ENCODE measurements around the gene PLCB3. TPM values are rescaled to one million over a fixed set of nuclear protein-coding genes. Genes with fewer than 3 reads are reported as not detected.
A peak's percentile ranks its signal among the peaks of the same experiment; 100 is the strongest.

The PLCB3 gene
- total RNA-seq, 1 donor from 2014 or later: 17.3 TPM

DNA sequence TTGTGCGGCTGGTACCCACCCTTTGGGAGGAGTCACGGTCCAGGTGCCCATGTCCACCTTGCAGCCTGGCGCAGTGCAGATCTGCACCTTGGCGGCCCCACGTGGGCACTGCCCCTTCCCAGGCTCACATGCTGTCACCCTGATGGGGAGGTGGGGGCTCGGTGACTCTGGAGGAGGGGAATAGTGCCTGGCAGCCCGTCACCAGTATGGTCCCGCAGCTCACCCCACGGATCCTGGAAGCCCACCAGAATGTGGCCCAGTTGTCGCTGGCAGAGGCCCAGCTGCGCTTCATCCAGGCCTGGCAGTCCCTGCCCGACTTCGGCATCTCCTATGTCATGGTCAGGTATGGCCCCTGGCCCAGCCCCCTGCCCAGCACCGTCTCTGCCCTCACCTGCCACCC lies 30.5 kb upstream of the PLCB3 start:
- no peak for DNase-seq (ENCODE audit: low read depth in 2 of 2)

DNA sequence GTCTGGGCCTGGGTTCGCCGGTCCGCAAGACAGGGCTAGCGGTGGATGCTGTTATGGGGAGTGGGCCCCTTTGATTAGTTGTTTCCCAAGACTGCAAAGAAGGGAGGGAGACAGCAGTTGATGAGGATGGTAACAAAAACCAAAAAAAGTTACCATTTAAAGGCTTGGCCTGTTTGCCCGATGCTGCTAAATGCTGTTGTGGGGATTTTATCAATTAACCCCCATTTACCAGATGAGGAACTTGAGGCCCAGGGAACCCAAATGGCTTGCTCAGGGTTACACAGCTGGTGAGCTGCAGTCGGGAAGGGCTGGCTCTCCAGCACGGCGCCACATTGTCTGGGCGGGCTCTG lies 28.7 kb upstream of the PLCB3 start:
- no peak for DNase-seq (ENCODE audit: low read depth in 2 of 2)

DNA sequence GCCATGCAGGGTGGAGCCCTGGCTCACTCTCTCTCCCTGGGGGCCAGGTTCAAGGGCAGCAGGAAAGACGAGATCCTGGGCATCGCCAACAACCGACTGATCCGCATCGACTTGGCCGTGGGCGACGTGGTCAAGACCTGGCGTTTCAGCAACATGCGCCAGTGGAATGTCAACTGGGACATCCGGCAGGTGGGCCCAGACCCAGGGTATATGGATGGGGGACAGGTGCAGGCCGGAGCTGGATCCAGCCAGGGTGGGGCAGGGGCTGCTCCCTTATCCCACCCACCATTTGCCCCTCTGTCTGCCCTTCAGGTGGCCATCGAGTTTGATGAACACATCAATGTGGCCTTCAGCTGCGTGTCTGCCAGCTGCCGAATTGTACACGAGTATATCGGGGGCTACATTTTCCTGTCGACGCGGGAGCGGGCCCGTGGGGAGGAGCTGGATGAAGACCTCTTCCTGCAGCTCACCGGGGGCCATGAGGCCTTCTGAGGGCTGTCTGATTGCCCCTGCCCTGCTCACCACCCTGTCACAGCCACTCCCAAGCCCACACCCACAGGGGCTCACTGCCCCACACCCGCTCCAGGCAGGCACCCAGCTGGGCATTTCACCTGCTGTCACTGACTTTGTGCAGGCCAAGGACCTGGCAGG lies 28.2 kb upstream of the PLCB3 start:
- no peak for DNase-seq (ENCODE audit: low read depth in 2 of 2)

DNA sequence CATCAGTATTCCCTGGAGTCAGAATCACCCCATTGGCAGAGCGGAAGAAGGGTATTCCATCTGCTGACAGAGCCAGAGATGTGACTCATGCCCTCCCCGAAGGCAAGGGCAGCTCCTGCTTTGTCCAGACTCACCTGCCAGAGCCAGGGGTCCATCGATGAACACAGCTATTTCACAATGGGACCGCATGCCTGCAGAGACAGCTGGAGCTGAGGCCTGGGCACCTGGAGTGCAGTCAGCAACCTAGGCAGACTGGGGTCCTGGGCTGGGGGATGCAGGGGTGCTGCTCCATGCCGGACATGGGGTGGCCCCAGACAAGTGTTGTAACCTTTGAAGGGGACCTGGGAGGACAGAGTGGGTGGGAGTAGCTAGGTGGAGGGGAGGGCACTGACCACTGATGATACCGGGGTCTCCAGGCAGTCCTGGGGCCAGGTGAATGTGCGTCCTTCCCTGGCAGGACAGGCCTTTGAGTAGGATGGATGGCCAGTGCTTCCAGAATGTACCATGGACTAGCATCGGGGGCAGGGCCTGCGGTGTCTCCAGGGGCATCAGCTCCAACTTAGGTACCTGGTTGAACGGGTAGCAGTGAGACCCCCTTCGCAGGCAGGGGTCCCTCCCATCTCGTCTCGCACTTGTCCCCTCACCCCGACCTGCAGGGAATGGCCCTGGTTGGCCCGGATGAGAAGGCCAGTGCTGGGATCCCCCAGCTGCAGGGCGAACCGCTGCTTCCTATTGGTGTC lies 27.0 kb upstream of the PLCB3 start:
- DNase-seq (ENCODE audit: low read depth in 2 of 2): no peak

DNA sequence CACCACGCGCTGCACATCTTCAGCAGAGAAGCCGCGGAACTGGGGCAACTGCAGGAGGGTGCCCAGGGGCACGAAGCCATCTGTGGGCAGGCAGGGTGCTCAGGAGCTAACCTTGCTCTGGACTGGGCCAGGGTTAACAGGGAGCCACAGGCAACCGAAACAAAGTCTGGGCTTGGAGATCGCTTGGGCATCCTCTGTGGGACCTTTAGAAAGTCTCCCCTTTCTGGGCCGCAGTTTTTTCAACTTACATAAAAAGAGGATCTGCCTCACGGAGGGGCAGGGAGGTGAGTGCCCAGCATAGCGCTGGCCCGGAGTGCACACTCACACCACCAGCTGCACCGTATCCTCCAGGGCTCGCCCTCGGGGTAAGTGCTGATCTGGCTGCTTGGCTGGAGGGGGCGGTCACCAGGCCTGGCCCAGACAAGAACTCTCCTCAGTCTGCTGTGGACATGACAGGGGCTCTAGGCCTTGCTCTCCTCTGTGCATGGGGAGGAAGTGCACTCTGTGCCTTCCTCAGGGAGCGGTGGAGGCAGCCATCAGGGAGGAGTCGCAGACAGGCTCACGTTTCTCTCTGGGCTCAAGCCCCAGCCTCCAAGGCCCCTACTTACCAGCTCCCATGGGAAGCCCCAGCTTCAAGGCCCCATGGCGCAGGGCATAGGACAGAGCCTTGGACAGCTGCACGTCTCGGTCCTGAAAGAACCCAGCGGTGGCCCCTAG lies 26.3 kb upstream of the PLCB3 start:
- no peak for DNase-seq (ENCODE audit: low read depth in 2 of 2)

DNA sequence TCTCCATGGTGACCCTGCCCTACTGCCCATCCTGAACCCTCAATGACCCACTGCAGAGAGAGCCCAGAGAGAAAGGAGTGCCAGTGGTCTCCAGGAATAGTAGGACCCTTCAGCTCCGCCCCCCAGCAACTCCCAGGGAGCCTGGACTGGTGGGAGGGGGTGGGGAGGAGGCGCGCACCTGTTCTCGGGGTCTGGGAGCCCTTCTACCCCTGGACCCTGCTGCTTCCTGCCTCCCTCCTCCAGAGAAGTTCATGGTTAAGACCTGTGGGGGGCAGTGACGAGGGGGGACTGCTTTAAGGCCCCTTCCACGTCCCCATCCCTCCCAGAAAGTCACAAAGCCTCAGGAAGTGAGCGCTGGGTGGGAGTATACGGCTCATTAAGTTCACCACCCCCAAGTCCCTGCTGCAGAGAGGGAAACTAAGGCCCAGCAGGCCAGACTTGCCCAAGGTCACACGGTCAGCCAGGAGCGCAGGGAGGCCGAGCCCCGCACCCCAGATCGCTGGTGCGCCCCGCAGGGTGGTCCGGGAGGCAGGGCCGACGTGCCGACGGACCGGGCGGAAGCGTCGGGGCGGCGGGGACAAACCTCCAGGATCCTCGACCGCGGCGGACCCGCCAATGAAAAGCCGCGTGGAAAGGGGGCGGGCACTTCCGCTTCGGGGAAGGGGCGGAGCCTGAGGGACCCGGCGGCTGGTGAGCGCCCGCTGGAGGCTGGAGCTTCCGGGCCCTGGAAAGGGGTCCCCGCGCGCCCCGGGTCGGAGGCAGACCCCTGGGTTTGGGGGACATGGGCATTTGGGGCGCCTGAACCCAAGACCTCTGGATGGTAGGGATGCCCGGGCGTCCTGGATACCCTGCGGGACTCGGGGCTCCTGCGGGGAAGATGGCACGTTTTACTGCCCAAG lies 25.5 kb upstream of the PLCB3 start, which contains the start of the genes NUDT22 and TRPT1:
Gene NUDT22, plus strand, starts transcription at position 667 of the 899 bp plus-strand sequence. CDS start 379 bp downstream, outside the sequence.
Gene TRPT1, minus strand, starts transcription at position 579 of the 899 bp plus-strand sequence. Its CDS starts 326 bp downstream, at position 253.
- peak in 1 of 2 donors; percentile 83 for DNase-seq (ENCODE audit: low read depth in 2 of 2)

DNA sequence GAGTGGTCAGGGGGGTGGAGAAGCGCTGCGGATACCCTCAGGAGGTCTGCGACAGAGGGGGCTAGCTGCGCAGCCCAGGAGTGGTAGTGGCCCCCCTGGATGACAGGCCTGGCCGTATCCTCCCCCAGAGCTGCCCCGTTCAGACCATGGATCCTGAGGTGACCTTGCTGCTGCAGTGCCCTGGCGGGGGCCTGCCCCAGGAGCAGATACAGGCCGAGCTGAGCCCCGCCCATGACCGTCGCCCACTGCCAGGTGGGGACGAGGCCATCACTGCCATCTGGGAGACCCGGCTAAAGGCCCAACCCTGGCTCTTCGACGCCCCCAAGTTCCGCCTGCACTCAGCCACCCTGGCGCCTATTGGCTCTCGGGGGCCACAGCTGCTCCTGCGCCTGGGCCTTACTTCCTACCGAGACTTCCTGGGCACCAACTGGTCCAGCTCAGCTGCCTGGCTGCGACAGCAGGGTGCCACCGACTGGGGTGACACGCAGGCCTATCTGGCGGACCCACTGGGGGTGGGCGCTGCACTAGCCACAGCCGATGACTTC lies 24.8 kb upstream of the PLCB3 start:
- DNase-seq (ENCODE audit: low read depth in 2 of 2): no peak

DNA sequence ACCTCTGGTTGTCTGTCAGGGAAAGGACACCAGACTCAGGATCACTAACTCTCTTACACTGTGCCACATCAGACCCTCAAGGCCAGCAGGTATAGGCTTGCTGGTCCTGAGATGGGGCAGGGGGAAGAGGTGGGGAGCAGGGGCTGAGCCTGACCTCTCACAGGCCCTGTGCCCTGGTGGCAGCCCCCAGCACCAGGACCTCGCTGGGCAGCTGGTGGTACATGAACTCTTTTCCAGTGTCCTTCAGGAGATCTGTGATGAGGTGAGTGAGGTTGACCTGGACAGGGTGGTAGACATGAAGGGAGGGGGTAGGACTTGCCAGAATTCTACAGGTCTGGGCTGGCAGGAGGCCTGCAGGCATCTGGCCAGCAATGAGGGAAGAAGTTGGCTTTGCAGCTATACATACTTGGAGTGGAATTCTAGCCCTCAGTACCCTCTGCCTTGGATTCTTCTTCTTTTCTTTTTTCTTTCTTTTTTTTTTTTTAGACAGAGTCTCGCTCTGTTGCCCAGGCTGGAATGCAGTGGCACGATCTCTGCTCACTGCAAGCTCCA lies 23.8 kb upstream of the PLCB3 start:
- no peak for DNase-seq (ENCODE audit: low read depth in 2 of 2)

DNA sequence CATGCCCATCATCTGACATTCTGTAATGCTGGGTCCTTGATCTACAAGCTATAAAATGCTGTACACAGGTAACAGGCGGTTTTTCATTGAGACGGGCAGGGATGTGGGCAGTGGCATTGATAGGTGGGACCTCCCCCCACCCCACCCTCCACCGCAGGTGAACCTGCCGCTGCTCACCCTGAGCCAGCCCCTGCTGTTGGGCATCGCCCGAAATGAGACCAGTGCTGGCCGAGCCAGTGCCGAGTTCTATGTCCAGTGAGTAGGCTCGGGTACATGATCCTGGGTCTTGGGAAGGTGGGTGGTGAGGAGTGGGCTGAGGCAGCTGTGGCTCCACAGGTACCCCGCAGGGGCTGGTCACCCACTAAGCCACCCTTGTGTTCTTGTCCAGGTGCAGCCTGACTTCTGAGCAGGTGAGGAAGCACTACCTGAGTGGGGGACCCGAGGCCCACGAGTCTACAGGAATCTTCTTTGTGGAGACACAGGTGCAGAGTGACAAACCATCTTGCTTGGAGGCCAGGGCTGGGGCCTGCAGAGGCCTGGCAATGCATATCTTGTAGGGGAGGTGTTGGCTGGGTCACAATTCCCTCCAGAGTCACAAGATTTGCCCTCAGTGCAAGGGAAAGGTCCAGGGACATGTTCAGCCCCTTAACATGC lies 22.1 kb upstream of the PLCB3 start:
- no peak for DNase-seq (ENCODE audit: low read depth in 2 of 2)

DNA sequence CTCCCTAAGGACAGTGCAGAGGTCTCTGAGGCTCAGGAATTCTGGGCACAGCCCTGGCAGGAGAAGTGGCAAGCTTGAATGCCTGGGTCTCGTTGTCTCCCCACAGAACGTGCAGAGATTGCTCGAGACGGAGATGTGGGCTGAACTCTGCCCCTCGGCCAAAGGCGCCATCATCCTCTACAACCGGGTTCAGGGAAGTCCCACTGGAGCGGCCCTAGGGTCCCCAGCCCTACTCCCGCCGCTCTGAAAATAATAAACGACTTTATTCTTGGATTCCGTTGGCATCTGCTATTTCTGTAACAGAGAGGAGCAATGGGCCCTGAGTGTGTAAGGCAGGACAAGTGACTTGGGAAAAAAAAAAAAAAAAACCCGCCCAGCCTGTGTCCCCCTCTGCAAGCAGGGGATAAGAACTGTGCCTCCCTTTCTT lies 21.6 kb upstream of the PLCB3 start:
- no peak for DNase-seq (ENCODE audit: low read depth in 2 of 2)

DNA sequence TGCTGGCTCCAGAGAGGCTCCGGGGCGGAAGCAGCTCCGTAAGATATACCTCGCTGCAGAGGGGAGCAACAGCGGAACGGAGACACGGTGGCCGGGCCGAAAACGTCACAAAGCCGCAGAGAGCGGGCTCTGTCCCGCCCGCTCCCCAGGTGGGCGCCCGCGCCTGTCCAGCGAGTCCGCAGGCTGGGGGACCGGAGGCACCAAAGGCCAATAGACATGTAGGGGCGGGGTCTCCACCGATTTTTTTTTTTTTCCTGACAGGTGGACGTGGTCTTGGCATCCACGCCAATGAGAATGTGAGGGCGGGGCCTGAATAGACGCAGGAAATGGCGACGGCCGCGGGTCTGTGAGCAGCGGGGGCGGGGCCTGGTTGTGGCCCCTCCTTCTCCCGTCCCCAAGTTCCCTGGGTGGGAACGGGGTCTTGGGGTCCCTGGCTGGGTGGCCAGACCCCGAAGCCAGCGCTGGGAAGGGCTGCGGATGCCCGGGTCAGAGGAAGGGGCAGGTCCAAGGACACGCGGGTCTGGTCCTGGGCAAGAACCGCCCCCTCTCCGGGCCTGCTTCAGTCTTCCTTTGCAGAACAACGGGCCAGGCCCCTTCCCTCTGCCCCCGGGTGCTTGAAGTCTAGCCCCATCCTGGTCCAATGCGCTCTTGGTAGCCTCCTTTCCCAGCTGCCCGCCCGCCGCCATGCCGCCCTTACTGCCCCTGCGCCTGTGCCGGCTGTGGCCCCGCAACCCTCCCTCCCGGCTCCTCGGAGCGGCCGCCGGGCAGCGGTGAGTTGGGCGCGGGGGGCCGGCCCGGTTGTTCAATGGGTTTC lies 21.0 kb upstream of the PLCB3 start, which contains the start of gene DNAJC4:
Gene DNAJC4, plus strand, starts transcription at position 378 of the 814 bp plus-strand sequence. Its CDS starts 307 bp downstream, at position 685.
- DNase-seq (ENCODE audit: low read depth in 2 of 2): peak; percentile 85 to 96

DNA sequence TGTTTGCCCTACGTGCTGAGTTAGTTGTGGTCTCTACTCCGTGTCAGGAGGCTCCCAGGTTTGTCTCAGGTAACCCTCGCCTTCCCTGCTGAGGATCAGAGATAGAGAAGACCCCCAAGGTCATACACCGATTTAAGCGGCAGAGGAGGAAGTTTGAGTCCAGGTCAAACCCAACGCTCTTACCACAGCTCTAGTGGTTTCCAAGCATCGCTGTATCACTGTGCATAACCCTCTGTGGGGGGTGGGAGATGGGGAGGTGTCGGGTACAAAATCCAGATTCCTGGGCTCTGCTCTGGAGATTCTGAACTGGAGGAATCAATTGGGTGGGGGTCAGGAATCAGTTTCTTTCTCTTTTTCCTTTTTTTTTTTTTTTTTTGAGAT lies 20.4 kb upstream of the PLCB3 start:
- no peak for DNase-seq (ENCODE audit: low read depth in 2 of 2)

DNA sequence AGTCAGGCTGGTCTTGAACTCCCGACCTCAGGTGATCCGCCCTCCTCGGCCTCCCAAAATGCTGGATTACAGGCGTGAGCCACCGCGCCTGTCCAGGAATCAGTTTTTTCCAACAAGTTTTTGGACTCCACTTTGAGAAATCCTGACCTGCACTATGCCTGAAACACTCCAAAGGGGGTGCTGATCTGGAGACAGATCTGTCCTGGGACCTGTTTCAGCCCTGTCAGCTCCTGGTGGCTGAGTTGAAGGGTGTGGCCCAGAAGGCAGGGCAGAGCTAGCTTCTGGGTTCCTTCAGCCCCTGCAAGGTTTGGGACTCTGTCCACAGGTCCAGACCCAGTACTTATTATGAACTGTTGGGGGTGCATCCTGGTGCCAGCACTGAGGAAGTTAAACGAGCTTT lies 19.8 kb upstream of the PLCB3 start:
- no peak for DNase-seq (ENCODE audit: low read depth in 2 of 2)

DNA sequence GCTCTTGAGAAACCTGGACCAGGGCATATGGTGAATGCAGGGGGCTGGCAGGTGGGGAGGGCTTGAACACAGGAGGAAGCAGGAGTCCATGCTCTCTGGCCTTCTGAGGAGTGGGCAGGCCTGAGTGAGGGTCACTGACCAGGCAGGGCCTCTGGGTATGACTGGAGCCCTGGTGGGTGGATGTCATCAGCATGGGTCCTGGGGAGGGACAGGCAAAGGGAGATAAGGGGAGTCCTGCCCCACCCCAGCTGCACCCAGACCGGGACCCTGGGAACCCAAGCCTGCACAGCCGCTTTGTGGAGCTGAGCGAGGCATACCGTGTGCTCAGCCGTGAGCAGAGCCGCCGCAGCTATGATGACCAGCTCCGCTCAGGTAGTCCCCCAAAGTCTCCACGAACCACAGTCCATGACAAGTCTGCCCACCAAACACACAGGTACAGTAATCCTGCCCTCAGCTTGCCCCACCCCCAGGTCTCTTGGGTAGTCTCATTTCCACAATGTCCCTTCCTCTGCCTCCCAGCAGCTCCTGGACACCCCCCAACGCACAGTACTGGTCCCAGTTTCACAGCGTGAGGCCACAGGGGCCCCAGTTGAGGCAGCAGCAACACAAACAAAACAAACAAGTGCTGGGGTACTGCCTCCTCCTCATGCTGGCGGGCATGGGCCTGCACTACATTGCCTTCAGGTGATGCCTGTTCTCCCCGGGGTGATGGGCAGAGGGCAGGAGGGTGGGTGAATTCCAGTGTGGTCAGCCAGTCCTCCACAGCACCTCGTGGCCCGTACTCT lies 19.0 kb upstream of the PLCB3 start:
- DNase-seq (ENCODE audit: low read depth in 2 of 2): no peak

DNA sequence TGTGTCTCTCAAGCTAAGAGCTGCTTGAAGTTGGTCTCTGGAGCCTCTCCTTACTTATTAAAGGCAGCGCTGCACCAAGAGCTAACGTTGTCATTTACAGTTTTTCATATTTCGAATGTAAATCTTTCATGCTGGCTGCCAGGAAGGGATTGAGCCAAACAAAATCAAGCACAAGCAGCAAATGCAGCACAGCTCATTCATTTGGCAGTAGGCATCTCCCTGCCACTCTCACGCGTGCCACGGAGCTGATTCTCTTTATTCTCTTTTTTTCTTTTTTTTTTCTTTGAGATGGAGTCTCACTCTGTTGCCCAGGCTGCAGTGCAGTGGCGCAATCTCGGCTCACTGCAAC lies 18.4 kb upstream of the PLCB3 start:
- no peak for DNase-seq (ENCODE audit: low read depth in 2 of 2)

DNA sequence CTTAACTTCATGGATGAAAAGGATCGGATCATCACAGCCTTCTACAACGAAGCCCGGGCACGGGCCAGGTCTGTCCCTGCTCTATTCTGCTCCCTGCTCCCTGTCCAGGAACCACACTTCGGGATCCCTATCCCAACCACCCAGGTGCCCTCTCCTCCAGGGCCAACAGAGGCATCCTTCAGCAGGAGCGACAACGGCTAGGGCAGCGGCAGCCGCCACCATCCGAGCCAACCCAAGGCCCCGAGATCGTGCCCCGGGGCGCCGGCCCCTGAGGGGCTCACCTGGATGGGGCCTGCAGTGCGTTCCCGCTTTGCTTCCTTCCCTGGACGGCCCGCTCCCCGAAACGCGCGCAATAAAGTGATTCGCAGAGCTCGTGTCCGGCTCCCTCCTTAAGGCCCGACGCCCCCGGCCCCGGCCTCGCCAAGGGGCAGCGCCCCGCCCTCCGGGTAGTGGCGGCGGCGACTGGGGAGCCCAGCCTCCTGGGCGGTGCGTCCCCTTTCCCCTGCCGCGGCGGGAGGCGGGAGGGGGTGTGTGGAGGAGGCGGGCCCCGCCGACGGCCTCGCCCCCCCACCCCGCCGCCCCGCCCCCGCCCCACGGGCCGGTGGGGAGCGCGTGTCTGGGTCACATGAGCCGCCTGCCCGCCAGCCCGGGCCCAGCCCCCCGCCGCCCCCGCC lies 17.3 kb upstream of the PLCB3 start, which contains the start of gene VEGFB:
Gene VEGFB, plus strand, starts transcription at position 672 of the 674 bp plus-strand sequence. CDS start 250 bp downstream, outside the sequence.
- DNase-seq (ENCODE audit: low read depth in 2 of 2): peak in 1 of 2 donors; percentile 78

DNA sequence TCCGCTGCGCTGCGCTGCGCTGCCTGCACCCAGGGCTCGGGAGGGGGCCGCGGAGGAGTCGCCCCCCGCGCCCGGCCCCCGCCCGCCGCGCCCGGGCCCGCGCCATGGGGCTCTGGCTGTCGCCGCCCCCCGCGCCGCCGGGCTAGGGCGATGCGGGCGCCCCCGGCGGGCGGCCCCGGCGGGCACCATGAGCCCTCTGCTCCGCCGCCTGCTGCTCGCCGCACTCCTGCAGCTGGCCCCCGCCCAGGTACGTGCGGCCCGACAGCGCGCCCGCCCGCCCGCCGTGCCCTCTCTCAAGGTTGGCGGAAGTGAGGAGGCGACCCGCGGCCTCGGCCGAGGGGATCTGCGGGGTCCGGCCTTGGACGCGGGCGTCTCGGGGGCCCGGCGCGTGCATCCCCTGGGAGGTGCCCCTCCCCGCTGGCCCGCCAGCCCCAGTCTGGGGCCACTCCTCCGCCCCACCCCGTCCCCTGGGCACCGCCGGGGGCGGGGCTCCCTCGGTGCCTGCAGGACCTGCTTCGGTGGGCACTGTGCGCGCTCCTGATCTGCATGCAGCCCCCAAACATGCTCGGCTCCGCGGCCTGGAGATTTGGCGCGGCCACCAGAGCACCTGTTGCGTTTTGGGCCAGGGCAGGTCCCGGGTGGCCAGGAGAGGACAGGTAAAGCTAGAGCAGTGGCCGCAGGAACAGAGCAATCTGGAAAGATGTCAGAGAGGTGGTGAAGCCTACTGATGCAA lies 16.5 kb upstream of the PLCB3 start:
- DNase-seq (ENCODE audit: low read depth in 2 of 2): peak in 1 of 2 donors; percentile 40

Data from dermis microvascular lymphatic vessel endothelial cell (primary cell).